Liver (tissue), 3 donors: ENCODE measurements around the gene GPR146.

ENCODE experiments used
- HNF4G ChIP-seq: IDR thresholded peaks from 2 replicates; pipeline ENCODE4 v1.6.1; 2016; ENCODE audit warnings: antibody characterized with exemption
- JUND ChIP-seq, 2 donors: IDR thresholded peaks; 2 replicates each; pipeline ENCODE4 v1.6.1; 2016; ENCODE audit warnings: antibody characterized with exemption in 2 of 2
- SP1 ChIP-seq: IDR thresholded peaks from 2 replicates; pipeline ENCODE4 v1.6.1; 2018; ENCODE audit warnings: antibody characterized with exemption, mild to moderate bottlenecking
- YY1 ChIP-seq: IDR thresholded peaks from 2 replicates; pipeline ENCODE4 v1.6.1; 2016; ENCODE audit warnings: antibody characterized with exemption, mild to moderate bottlenecking
- TF ChIP-seq, protein P1 (sequence below): IDR thresholded peaks from 2 replicates; pipeline ENCODE4 v1.6.1; 2016; ENCODE audit warnings: antibody characterized with exemption, mild to moderate bottlenecking
- TF ChIP-seq, protein P2 (sequence below): fragments of 150-350 bp; IDR thresholded peaks from 2 replicates; pipeline ENCODE4 v1.5.1; 2017; ENCODE audit warnings: improper control_type of control experiment, low read depth, low read length; ENCODE audit not compliant: missing input control
- donor health status: healthy.
- donor health status: healthy.

DNA sequence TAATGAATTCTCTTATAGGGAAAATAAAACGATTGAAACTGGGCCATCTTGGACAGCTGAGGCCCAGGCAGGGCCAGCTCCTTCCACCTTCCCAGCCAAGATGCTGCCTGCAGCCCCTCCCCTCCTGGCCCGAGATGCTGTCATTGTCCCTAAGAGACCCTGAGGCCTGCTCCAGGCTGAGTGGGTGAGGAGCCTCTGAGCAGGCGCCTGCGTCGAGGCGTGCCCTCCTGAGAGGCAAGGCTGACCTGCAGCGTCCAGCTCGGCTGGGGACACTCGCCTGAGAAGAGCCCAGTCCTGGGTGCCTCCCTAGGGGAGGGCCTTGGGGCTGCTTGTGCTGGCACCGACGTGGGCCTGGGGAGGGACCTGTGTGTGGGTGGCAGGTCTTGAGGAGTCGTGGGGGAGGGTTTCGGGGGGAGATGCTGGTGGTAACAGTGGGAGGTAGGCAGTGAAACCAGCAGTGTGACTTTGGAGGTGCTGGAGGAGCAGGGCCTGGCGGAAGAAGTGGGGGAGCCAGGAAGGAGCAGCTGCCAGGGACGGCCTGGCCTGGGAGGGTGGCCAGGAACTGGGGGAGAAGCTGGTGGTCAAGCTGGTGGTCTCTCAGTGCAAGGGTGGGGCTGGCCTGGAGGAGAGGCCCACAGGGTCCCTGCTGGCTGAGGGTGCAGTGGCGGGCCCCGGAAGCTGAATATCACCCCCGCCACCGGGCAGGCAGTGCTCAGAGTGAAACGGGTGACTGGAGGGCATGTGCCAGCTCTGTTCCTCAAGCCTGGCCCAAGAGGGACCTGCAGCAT is 7.9 kb downstream of the GPR146 start:
- TF ChIP-seq, protein P1, sequence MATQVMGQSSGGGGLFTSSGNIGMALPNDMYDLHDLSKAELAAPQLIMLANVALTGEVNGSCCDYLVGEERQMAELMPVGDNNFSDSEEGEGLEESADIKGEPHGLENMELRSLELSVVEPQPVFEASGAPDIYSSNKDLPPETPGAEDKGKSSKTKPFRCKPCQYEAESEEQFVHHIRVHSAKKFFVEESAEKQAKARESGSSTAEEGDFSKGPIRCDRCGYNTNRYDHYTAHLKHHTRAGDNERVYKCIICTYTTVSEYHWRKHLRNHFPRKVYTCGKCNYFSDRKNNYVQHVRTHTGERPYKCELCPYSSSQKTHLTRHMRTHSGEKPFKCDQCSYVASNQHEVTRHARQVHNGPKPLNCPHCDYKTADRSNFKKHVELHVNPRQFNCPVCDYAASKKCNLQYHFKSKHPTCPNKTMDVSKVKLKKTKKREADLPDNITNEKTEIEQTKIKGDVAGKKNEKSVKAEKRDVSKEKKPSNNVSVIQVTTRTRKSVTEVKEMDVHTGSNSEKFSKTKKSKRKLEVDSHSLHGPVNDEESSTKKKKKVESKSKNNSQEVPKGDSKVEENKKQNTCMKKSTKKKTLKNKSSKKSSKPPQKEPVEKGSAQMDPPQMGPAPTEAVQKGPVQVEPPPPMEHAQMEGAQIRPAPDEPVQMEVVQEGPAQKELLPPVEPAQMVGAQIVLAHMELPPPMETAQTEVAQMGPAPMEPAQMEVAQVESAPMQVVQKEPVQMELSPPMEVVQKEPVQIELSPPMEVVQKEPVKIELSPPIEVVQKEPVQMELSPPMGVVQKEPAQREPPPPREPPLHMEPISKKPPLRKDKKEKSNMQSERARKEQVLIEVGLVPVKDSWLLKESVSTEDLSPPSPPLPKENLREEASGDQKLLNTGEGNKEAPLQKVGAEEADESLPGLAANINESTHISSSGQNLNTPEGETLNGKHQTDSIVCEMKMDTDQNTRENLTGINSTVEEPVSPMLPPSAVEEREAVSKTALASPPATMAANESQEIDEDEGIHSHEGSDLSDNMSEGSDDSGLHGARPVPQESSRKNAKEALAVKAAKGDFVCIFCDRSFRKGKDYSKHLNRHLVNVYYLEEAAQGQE, result no peak
- TF ChIP-seq YY1, result no peak
- TF ChIP-seq, protein P2, sequence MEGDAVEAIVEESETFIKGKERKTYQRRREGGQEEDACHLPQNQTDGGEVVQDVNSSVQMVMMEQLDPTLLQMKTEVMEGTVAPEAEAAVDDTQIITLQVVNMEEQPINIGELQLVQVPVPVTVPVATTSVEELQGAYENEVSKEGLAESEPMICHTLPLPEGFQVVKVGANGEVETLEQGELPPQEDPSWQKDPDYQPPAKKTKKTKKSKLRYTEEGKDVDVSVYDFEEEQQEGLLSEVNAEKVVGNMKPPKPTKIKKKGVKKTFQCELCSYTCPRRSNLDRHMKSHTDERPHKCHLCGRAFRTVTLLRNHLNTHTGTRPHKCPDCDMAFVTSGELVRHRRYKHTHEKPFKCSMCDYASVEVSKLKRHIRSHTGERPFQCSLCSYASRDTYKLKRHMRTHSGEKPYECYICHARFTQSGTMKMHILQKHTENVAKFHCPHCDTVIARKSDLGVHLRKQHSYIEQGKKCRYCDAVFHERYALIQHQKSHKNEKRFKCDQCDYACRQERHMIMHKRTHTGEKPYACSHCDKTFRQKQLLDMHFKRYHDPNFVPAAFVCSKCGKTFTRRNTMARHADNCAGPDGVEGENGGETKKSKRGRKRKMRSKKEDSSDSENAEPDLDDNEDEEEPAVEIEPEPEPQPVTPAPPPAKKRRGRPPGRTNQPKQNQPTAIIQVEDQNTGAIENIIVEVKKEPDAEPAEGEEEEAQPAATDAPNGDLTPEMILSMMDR, result no peak
- no peak for TF ChIP-seq HNF4G
- no peak for TF ChIP-seq SP1
- TF ChIP-seq JUND (IDR thresholded peaks at IDR 0.05), result no peak
